ENCODE data around the gene HDAC7.

DNA sequence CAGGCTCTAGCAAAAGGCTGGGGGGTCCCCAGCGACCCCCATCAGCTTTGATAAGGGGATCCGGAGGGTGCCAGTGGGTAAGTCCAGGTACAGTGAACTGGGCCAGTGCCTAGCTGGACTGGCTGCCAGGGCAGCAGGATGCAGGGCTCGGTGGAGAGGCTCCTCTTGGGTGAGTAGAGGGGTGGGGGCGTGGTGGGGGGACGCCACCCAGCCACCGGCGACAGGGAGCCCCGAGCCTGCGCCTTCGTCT is 61.2 kb downstream of the HDAC7 start:
- TF ChIP-seq POLR2A (IDR thresholded peaks at IDR 0.05), result no peak
- TF ChIP-seq, protein P1, sequence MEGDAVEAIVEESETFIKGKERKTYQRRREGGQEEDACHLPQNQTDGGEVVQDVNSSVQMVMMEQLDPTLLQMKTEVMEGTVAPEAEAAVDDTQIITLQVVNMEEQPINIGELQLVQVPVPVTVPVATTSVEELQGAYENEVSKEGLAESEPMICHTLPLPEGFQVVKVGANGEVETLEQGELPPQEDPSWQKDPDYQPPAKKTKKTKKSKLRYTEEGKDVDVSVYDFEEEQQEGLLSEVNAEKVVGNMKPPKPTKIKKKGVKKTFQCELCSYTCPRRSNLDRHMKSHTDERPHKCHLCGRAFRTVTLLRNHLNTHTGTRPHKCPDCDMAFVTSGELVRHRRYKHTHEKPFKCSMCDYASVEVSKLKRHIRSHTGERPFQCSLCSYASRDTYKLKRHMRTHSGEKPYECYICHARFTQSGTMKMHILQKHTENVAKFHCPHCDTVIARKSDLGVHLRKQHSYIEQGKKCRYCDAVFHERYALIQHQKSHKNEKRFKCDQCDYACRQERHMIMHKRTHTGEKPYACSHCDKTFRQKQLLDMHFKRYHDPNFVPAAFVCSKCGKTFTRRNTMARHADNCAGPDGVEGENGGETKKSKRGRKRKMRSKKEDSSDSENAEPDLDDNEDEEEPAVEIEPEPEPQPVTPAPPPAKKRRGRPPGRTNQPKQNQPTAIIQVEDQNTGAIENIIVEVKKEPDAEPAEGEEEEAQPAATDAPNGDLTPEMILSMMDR (IDR thresholded peaks at IDR 0.05), result no peak

Measured in adrenal gland (tissue), 5 donors.